PC-3 (cell line): ENCODE results near the gene JMJD7. TPM values are rescaled to one million over a fixed set of nuclear protein-coding genes. Genes with fewer than 3 reads are reported as not detected.

Experiments
- ATAC-seq: fragments of 200-7000 bp; cut with Tn5 transposase; 2 replicates; pipeline ENCODE4 v1.9.1; 2020; ENCODE audit warnings: mild to moderate bottlenecking, moderate library complexity
- BruUV-seq: library from RNA; stranded (reverse); fragments of 400-500 nt; replicated peaks from 2 replicates; lab custom pipeline; 2021; lab: Mats Ljungman, UMichigan
- CTCF ChIA-PET: fragments of 300-600 bp; sonication (Branson Sonifier 250); formaldehyde crosslinking; loops from one replicate; lab custom pipeline; 2022; ENCODE audit warnings: antibody characterized with exemption; lab: Charles Lee
- POLR2A ChIA-PET: fragments of 300-600 bp; sonication (Branson Sonifier 250); formaldehyde crosslinking; loops from one replicate; lab custom pipeline; 2022; ENCODE audit warnings: antibody characterized with exemption; ENCODE audit not compliant: unreplicated experiment; lab: Charles Lee
- DNase-seq: peaks from one replicate; pipeline ENCODE4 v3.0.0-alpha.2; 2015
- H2AFZ ChIP-seq: fragments of 300-600 bp; sonication (generic); 2 replicates; pipeline ENCODE4 v1.6.0; 2016; ENCODE audit warnings: antibody characterized with exemption, low read length
- H3F3A ChIP-seq: fragments of 300-600 bp; sonication (generic); one replicate; pipeline ENCODE4 v1.6.0; 2017; ENCODE audit warnings: antibody characterized with exemption, low read length, control low read depth, mild to moderate bottlenecking; ENCODE audit not compliant: unreplicated experiment
- H3K27ac ChIP-seq: fragments of 300-600 bp; sonication (generic); 2 replicates; pipeline ENCODE4 v1.5.1; 2016; ENCODE audit warnings: mild to moderate bottlenecking, low read length
- H3K27me3 ChIP-seq: fragments of 300-600 bp; sonication (generic); 2 replicates; pipeline ENCODE4 v1.6.1; 2016; ENCODE audit warnings: low read length, mixed read lengths
- H3K36me3 ChIP-seq: fragments of 300-600 bp; sonication (generic); 2 replicates; pipeline ENCODE4 v1.6.1; 2016; ENCODE audit warnings: low read depth, mixed run types, low read length, mixed read lengths
- H3K4me1 ChIP-seq: fragments of 300-600 bp; sonication (generic); 2 replicates; pipeline ENCODE4 v1.5.1; 2016; ENCODE audit warnings: low read length; ENCODE audit not compliant: insufficient read depth
- H3K4me2 ChIP-seq: fragments of 300-600 bp; sonication (generic); 2 replicates; pipeline ENCODE4 v1.6.0; 2016; ENCODE audit warnings: low read length
- H3K4me3 ChIP-seq: fragments of 300-600 bp; sonication (generic); 2 replicates; pipeline ENCODE4 v1.5.1; 2016; ENCODE audit warnings: mild to moderate bottlenecking, low read length, mixed read lengths
- H3K79me2 ChIP-seq: fragments of 300-600 bp; sonication (generic); 2 replicates; pipeline ENCODE4 v1.6.1; 2017; ENCODE audit warnings: low read length, mixed read lengths
- H3K9ac ChIP-seq: fragments of 300-600 bp; sonication (generic); 2 replicates; pipeline ENCODE4 v1.6.0; 2016; ENCODE audit warnings: mild to moderate bottlenecking, low read length
- H3K9me2 ChIP-seq: fragments of 300-600 bp; sonication (generic); replicated peaks from 2 replicates; pipeline ENCODE4 v1.6.1; 2016; ENCODE audit warnings: mixed run types, low read length, mixed read lengths
- H3K9me3 ChIP-seq: fragments of 300-600 bp; sonication (generic); 2 replicates; pipeline ENCODE4 v1.6.1; 2016; ENCODE audit warnings: low read length, mixed read lengths
- H4K20me1 ChIP-seq: fragments of 300-600 bp; sonication (generic); 2 replicates; pipeline ENCODE4 v1.6.1; 2016; ENCODE audit warnings: low read length, mixed read lengths
- CTCF ChIP-seq: fragments of 300-600 bp; sonication (generic); conservative IDR thresholded peaks from 2 replicates; pipeline ENCODE4 v1.5.1; 2017; ENCODE audit warnings: antibody characterized with exemption, low read depth, mild to moderate bottlenecking, low read length
- EZH2 ChIP-seq: fragments of 300-600 bp; sonication (generic); IDR thresholded peaks from one replicate; pipeline ENCODE4 v1.6.1; 2017; ENCODE audit warnings: antibody characterized with exemption, mild to moderate bottlenecking, low read length; ENCODE audit not compliant: unreplicated experiment
- EZH2phosphoT487 ChIP-seq: fragments of 300-600 bp; sonication (generic); IDR thresholded peaks from 2 replicates; pipeline ENCODE4 v1.6.1; 2018; ENCODE audit warnings: mild to moderate bottlenecking, antibody characterized with exemption, low read length, borderline replicate concordance
- intact Hi-C: fragments of 100-400 bp; cut with micrococcal nuclease; formaldehyde crosslinking; loops from 2 replicates; pipeline ENCODE4 v1.9.0; 2023
- total RNA-seq: library from RNA; depleted of rRNA; stranded (reverse); fragments of >200 nt; gene quantifications from 2 replicates; pipeline ENCODE4 v1.2.3, GENCODE V29; 2014

JMJD7 gene
- total RNA-seq, 1 experiment from 2014 or later: 13.7 TPM

DNA sequence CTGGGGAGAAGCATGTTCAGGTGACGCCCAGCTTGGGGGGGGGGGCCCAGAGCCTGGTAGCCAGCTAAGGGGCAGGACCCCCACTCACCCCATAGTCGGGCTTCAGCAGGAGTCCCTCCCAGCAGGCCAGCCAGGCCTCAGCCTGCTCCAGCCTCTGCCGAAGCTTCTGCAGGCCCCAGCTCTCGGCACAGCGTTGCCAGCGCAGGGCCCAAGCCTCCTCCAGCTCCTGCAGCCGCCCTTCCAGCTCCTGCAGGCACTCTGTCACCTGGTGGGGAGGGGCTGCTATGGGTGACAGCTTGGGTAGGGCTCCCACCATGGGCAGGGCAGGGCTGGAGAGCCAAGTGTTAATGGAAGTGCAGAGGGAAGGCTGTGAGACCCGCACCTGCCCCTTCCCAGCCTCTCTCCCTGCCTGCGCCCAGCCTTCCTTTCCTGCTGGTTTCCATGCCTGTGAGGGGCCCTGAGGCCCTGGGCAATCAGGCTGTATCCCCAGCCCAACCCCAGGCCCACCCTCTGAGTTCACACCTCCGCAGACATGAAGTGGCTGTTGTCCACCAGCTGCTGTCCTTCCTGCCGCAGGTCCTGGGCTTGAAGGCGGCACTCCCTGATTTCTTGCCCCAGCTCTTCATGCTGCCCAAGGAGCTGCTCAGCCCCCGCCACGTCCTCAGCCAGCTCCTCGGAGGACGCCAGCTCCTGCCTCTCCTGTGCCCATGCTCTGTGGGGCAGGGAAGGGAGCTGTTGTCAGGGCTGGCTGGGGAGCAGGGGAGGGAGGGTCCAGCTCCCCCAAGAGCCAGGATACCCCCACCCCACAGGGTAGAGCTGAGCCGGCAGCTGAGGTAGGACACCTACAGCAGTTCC lies 25.1 kb downstream of the JMJD7 start:
- Histone ChIP-seq H3F3A (no peaks in the 10 kb centered on the region), H3K9me2 (no peaks in the 10 kb centered on the region), H3K79me2 (no peaks in the 10 kb centered on the region), H3K27me3 (no peaks in the 10 kb centered on the region), H3K9ac (no peak overlapping the region), H2AFZ (no peak overlapping the region), H3K4me1 (no peaks in the 10 kb centered on the region), H3K9me3 (no peaks in the 10 kb centered on the region), H3K4me3 (no peak overlapping the region), H3K4me2 (no peak overlapping the region), H3K36me3 (no peaks in the 10 kb centered on the region; the same call in 1 of the 2 replicates), H3K27ac (no peak overlapping the region), H4K20me1 (no peaks in the 10 kb centered on the region)
- no TSS peak for BruUV-seq
- CTCF ChIA-PET: no interaction called here
- no peak for DNase-seq
- 0 out of 2 replicates have a peak, but pooled peaks have one; percentile 4 for ATAC-seq
- no peak for TF ChIP-seq EZH2
- no peak for TF ChIP-seq CTCF
- no peak for TF ChIP-seq EZH2phosphoT487
- POLR2A ChIA-PET: interaction anchor here (0.5 to 0.7 kb wide), 2 partner anchors 49 to 1288 kb away, joined by 3 to 4 read pairs; no protein-coding TSS in a partner anchor
- intact Hi-C loops: no loop called here

DNA sequence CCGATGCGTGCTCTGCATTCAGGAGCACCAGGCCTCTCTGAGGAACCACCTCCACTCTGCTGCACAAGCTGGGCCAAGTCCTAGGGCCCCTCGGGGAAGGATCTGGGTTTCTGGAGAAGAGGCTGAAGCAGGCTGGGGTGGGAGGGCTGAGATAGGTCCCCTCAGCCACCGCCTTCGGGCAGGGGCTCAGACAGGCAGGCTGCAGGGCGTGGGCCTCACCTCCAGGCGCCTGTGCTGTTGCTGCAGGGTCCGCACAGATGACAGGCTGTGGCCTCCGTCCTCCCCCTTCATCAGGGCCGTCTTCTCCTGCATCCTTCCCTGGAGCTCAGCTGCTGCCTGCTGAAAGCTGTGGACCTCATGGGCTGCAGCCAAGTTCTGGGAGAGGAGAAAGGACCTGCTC lies 25.9 kb downstream of the JMJD7 start:
- no peak overlapping the region for H3K27ac ChIP-seq
- no peak overlapping the region for H3K4me2 ChIP-seq
- no peak for ATAC-seq
- H4K20me1 ChIP-seq: no peaks in the 10 kb centered on the region
- no peak overlapping the region for H2AFZ ChIP-seq
- H3K79me2 ChIP-seq: no peaks in the 10 kb centered on the region
- no peaks in the 10 kb centered on the region for H3K4me1 ChIP-seq
- H3K9me2 ChIP-seq: no peaks in the 10 kb centered on the region
- no peak for DNase-seq
- ChIA-PET POLR2A (no interaction called here), CTCF (no interaction called here)
- H3F3A ChIP-seq: no peaks in the 10 kb centered on the region
- H3K9ac ChIP-seq: no peak overlapping the region
- no peaks in the 10 kb centered on the region for H3K9me3 ChIP-seq
- H3K4me3 ChIP-seq: no peak overlapping the region
- no TSS peak for BruUV-seq
- H3K27me3 ChIP-seq: no peaks in the 10 kb centered on the region
- TF ChIP-seq EZH2: no peak
- no peak for TF ChIP-seq CTCF
- no peak for TF ChIP-seq EZH2phosphoT487
- intact Hi-C loops: no loop called here
- no peaks in the 10 kb centered on the region for H3K36me3 ChIP-seq

DNA sequence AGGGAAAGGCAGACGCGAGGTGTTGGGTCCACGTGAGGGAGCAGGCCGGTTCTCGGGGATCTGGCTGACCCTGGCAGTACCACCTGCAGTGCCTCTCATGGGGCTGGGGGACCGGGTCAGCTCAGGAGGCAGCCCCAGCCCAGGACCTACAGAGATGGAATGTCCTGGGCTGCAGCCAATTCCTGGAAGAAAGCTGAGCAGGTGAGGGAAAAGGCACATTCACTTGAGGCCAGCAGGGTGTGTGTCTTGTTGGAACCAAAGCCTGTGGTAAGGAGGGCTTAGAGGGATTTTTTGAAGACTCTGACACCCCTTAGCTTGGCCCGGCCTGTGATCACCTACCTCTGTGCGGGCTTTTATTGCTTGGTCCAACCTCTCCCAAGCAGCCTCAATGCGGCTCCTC lies 26.6 kb downstream of the JMJD7 start:
- no peaks in the 10 kb centered on the region for H3K79me2 ChIP-seq
- no peak overlapping the region for H2AFZ ChIP-seq
- no peaks in the 10 kb centered on the region for H3K36me3 ChIP-seq
- H3K9ac ChIP-seq: no peak overlapping the region
- no peaks in the 10 kb centered on the region for H3K27me3 ChIP-seq
- H4K20me1 ChIP-seq: no peaks in the 10 kb centered on the region
- ChIA-PET POLR2A (interaction anchor here (0.6 kb wide), 1 partner anchor 16 kb away, joined by 3 read pairs; no protein-coding TSS in a partner anchor), CTCF (no interaction called here)
- H3K4me2 ChIP-seq: no peak overlapping the region
- no peaks in the 10 kb centered on the region for H3K4me1 ChIP-seq
- no peaks in the 10 kb centered on the region for H3K9me3 ChIP-seq
- no peak overlapping the region for H3K4me3 ChIP-seq
- H3K9me2 ChIP-seq: no peaks in the 10 kb centered on the region
- no peak for ATAC-seq
- H3F3A ChIP-seq: no peaks in the 10 kb centered on the region
- no peak for DNase-seq
- BruUV-seq: no TSS peak
- intact Hi-C loops: no loop called here
- no peak overlapping the region for H3K27ac ChIP-seq
- TF ChIP-seq EZH2 (no peak), CTCF (no peak), EZH2phosphoT487 (no peak)
